Neural progenitor cell (in vitro differentiated cells): ENCODE results near the gene PPP2R5C. TPM values are rescaled to one million over a fixed set of nuclear protein-coding genes. Genes with fewer than 3 reads are reported as not detected.

Experiments used
- DNase-seq: peaks from one replicate; pipeline ENCODE4 v3.0.0-alpha.2; 2016; ENCODE audit warnings: low spot score
- H2AFZ ChIP-seq: fragments of 200-600 bp; sonication (generic); replicated peaks from 2 replicates; pipeline ENCODE4 v1.6.1; 2016; ENCODE audit warnings: antibody characterized with exemption
- H3F3A ChIP-seq: fragments of 200-600 bp; sonication (generic); 2 replicates; pipeline ENCODE4 v1.6.1; 2016; ENCODE audit warnings: antibody characterized with exemption, low read depth
- H3K27ac ChIP-seq: fragments of 200-600 bp; sonication (generic); 2 replicates; pipeline ENCODE4 v1.5.1; 2016; ENCODE audit warnings: mild to moderate bottlenecking
- H3K27me3 ChIP-seq: fragments of 200-600 bp; sonication (generic); 2 replicates; pipeline ENCODE4 v1.6.1; 2016; ENCODE audit warnings: mild to moderate bottlenecking, moderate library complexity
- H3K36me3 ChIP-seq: fragments of 200-600 bp; sonication (generic); 2 replicates; pipeline ENCODE4 v1.5.1; 2016
- H3K4me1 ChIP-seq: fragments of 200-600 bp; sonication (generic); 2 replicates; pipeline ENCODE4 v1.6.1; 2016; ENCODE audit warnings: mixed run types
- H3K4me2 ChIP-seq: fragments of 200-600 bp; sonication (generic); 2 replicates; pipeline ENCODE4 v1.6.1; 2016
- H3K4me3 ChIP-seq: fragments of 200-600 bp; sonication (generic); 2 replicates; pipeline ENCODE4 v1.5.1; 2016
- H3K79me2 ChIP-seq: fragments of 200-600 bp; sonication (generic); 2 replicates; pipeline ENCODE4 v1.6.1; 2016; ENCODE audit warnings: low read depth
- H3K9ac ChIP-seq: fragments of 200-600 bp; sonication (generic); 2 replicates; pipeline ENCODE4 v1.6.1; 2016
- H3K9me3 ChIP-seq: fragments of 200-600 bp; sonication (generic); 2 replicates; pipeline ENCODE4 v1.5.1; 2016; ENCODE audit warnings: low read depth
- H4K20me1 ChIP-seq: fragments of 200-600 bp; sonication (generic); 2 replicates; pipeline ENCODE4 v1.6.1; 2016; ENCODE audit warnings: low read depth
- H3K27ac Mint-ChIP-seq: 3 replicates; pipeline ENCODE4 v1.8.0; 2021; ENCODE audit warnings: mixed read lengths
- H3K27me3 Mint-ChIP-seq: 2 replicates; pipeline ENCODE4 v1.8.0; 2022; ENCODE audit warnings: low read depth, mild to moderate bottlenecking, inconsistent platforms, moderate library complexity, mixed read lengths; ENCODE audit not compliant: insufficient read depth
- H3K36me3 Mint-ChIP-seq: 3 replicates; pipeline ENCODE4 v1.8.0; 2021; ENCODE audit warnings: mixed read lengths
- H3K4me1 Mint-ChIP-seq: 3 replicates; pipeline ENCODE4 v1.8.0; 2021; ENCODE audit warnings: mixed read lengths
- H3K4me3 Mint-ChIP-seq: 3 replicates; pipeline ENCODE4 v1.8.0; 2021; ENCODE audit warnings: mild to moderate bottlenecking, moderate library complexity, mixed read lengths
- H3K9me3 Mint-ChIP-seq: 3 replicates; pipeline ENCODE4 v1.8.0; 2020; ENCODE audit warnings: mixed read lengths
- EZH2 ChIP-seq: fragments of 200-600 bp; sonication (generic); IDR thresholded peaks from 2 replicates; pipeline ENCODE4 v1.6.1; 2017; ENCODE audit warnings: antibody characterized with exemption, mild to moderate bottlenecking, moderate library complexity
- EZH2phosphoT487 ChIP-seq: fragments of 200-600 bp; sonication (generic); IDR thresholded peaks from 2 replicates; pipeline ENCODE4 v1.6.1; 2017; ENCODE audit warnings: antibody characterized with exemption
- total RNA-seq: library from RNA; depleted of rRNA; stranded (reverse); fragments of >200 nt; gene quantifications from 2 replicates; pipeline ENCODE4 v1.2.3, GENCODE V29; 2015; ENCODE audit warnings: low replicate concordance
- TF ChIP-seq, protein P1 (sequence below): fragments of 200-600 bp; sonication (generic); IDR thresholded peaks from 2 replicates; pipeline ENCODE4 v1.5.1; 2017; ENCODE audit warnings: antibody characterized with exemption, mild to moderate bottlenecking

The PPP2R5C gene
- total RNA-seq, 1 donor from 2014 or later: 183 TPM

DNA sequence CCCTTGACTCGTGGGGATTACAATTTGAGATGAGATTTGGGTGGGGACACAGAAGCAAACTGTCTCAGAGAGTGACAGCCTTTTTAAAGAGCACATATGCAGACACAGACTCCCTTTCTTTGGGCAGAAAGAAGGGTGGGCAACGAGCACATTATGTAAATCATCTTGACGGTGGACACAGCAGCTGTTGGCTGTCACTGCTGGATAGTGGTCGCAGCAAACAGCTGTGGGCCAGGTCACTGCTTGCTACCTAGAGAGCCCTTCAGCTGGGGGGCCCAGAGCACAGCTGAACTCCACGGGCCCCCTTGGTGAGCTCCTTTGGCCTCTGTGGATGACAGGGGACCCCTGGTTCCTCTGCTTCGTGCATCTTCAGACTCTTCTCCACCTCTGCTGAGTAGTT is 23.1 kb downstream of the PPP2R5C start:
- Histone ChIP-seq H3K36me3 (no peaks in the 10 kb centered on the region), H3K27ac (no peak overlapping the region), H3K4me2 (no peak overlapping the region), H4K20me1 (peaks cover 22% of the 10 kb centered on the region), H3F3A (no peaks in the 10 kb centered on the region), H3K9ac (no peak overlapping the region), H3K4me1 (peaks cover 11% of the 10 kb centered on the region), H3K27me3 (peaks cover 23% of the 10 kb centered on the region), H3K9me3 (no peaks in the 10 kb centered on the region), H2AFZ (no peak overlapping the region), H3K79me2 (no peaks in the 10 kb centered on the region), H3K4me3 (no peak overlapping the region)
- peaks cover 2% of the 10 kb centered on the region for H3K36me3 Mint-ChIP-seq
- H3K27ac Mint-ChIP-seq: no peak overlapping the region
- peaks cover 16% of the 10 kb centered on the region for H3K27me3 Mint-ChIP-seq
- H3K4me3 Mint-ChIP-seq: no peak overlapping the region
- DNase-seq: no peak
- TF ChIP-seq EZH2phosphoT487: no peak
- TF ChIP-seq EZH2: no peak
- TF ChIP-seq, protein P1, sequence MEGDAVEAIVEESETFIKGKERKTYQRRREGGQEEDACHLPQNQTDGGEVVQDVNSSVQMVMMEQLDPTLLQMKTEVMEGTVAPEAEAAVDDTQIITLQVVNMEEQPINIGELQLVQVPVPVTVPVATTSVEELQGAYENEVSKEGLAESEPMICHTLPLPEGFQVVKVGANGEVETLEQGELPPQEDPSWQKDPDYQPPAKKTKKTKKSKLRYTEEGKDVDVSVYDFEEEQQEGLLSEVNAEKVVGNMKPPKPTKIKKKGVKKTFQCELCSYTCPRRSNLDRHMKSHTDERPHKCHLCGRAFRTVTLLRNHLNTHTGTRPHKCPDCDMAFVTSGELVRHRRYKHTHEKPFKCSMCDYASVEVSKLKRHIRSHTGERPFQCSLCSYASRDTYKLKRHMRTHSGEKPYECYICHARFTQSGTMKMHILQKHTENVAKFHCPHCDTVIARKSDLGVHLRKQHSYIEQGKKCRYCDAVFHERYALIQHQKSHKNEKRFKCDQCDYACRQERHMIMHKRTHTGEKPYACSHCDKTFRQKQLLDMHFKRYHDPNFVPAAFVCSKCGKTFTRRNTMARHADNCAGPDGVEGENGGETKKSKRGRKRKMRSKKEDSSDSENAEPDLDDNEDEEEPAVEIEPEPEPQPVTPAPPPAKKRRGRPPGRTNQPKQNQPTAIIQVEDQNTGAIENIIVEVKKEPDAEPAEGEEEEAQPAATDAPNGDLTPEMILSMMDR: no peak
- H3K9me3 Mint-ChIP-seq: peaks cover 5% of the 10 kb centered on the region
- peaks cover 9% of the 10 kb centered on the region for H3K4me1 Mint-ChIP-seq

DNA sequence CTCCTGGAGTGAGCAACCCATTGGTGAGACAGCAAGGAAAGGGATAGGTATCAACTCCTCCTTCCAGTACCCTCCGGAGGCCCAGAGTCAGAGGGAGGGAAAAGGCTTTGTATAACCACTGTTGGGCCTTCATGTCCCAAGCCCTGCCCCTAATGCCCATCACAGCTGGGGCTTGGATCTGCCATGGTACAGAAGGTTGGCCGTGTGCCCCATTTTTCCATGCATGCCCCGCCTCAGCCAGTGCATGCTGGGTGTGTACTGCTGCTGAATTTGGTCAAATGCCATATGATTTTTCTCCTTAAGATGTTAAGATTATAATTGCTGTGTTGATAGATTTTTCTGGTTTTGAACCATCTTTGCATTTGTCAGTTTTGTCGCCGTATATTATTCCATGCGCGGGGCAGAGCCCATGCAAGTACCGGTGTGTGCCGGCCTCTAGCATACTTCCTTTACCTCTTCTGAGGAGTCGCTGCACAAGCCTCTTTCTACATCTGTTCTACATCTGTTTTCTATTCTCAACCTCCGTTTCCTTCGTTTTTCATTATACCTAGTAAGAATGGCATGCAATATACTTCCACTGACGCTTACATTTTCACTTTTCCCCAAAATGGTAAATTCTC is 26.6 kb downstream of the PPP2R5C start:
- no peak overlapping the region for H3K4me2 ChIP-seq
- H3K4me3 ChIP-seq: no peak overlapping the region
- no peaks in the 10 kb centered on the region for H3K79me2 ChIP-seq
- H3K4me1 ChIP-seq: no peaks in the 10 kb centered on the region
- no peak overlapping the region for H3K4me3 Mint-ChIP-seq
- no peak for DNase-seq
- peaks cover 3% of the 10 kb centered on the region for H3K9me3 Mint-ChIP-seq
- no peaks in the 10 kb centered on the region for H3F3A ChIP-seq
- no peak overlapping the region for H3K27ac ChIP-seq
- no peaks in the 10 kb centered on the region for H3K36me3 ChIP-seq
- no peak overlapping the region for H3K27ac Mint-ChIP-seq
- H3K27me3 Mint-ChIP-seq: peaks cover 7% of the 10 kb centered on the region
- no peak overlapping the region for H2AFZ ChIP-seq
- H3K4me1 Mint-ChIP-seq: peaks cover 12% of the 10 kb centered on the region
- TF ChIP-seq EZH2: no peak
- TF ChIP-seq EZH2phosphoT487: no peak
- TF ChIP-seq, protein P1: no peak
- no peaks in the 10 kb centered on the region for H3K9me3 ChIP-seq
- no peaks in the 10 kb centered on the region for H3K27me3 ChIP-seq
- H3K9ac ChIP-seq: no peak overlapping the region
- H4K20me1 ChIP-seq: no peaks in the 10 kb centered on the region
- no peaks in the 10 kb centered on the region for H3K36me3 Mint-ChIP-seq

DNA sequence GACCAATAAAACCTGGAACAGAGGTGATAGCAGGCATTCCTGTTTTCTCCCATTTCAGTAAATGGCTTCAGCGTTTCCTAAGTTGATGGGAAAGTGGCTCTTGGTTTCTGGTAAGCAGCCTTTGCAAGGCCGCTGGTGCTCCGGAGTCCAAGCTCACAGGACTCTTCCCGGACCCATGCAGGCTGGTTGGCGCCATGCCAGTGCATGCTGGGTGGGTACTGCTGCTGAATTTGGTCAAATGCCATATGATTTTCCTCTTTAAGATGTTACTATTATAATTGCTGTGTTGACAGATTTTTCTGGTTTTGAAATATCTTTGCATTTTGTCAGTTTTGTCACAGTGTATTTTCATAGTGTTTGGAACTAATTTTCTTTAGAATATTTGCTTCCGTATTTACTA is 27.7 kb downstream of the PPP2R5C start:
- H4K20me1 ChIP-seq: no peaks in the 10 kb centered on the region
- Mint-ChIP-seq H3K27me3 (peaks cover 4% of the 10 kb centered on the region), H3K27ac (no peak overlapping the region), H3K36me3 (no peaks in the 10 kb centered on the region), H3K4me1 (peaks cover 9% of the 10 kb centered on the region), H3K9me3 (no peaks in the 10 kb centered on the region), H3K4me3 (no peak overlapping the region)
- H3K4me2 ChIP-seq: no peak overlapping the region
- no peaks in the 10 kb centered on the region for H3K79me2 ChIP-seq
- H3K9ac ChIP-seq: no peak overlapping the region
- H3F3A ChIP-seq: no peaks in the 10 kb centered on the region
- H3K4me3 ChIP-seq: no peak overlapping the region
- H2AFZ ChIP-seq: no peak overlapping the region
- H3K9me3 ChIP-seq: no peaks in the 10 kb centered on the region
- H3K36me3 ChIP-seq: no peaks in the 10 kb centered on the region
- no peaks in the 10 kb centered on the region for H3K4me1 ChIP-seq
- no peak for DNase-seq
- TF ChIP-seq, protein P1: no peak
- no peak for TF ChIP-seq EZH2phosphoT487
- no peak for TF ChIP-seq EZH2
- no peak overlapping the region for H3K27ac ChIP-seq
- no peaks in the 10 kb centered on the region for H3K27me3 ChIP-seq
